Ishikawa (cell line): ENCODE results near the gene DNAJC17.

Experiments
- CEBPB ChIP-seq: IDR thresholded peaks from 2 replicates; pipeline ENCODE4 v1.6.1; 2012
- CREB1 ChIP-seq: IDR thresholded peaks from 2 replicates; pipeline ENCODE4 v1.6.1; 2012; ENCODE audit warnings: low read depth
- EGR1 ChIP-seq: IDR thresholded peaks from 2 replicates; pipeline ENCODE4 v1.6.1; 2012
- EP300 ChIP-seq: IDR thresholded peaks from 2 replicates; pipeline ENCODE4 v1.6.1; 2012; ENCODE audit warnings: borderline replicate concordance
- FOXM1 ChIP-seq: IDR thresholded peaks from 2 replicates; pipeline ENCODE4 v1.6.1; 2012; ENCODE audit warnings: low read depth, borderline replicate concordance
- MAX ChIP-seq: IDR thresholded peaks from 2 replicates; pipeline ENCODE4 v1.6.1; 2012
- NFIC ChIP-seq: IDR thresholded peaks from 2 replicates; pipeline ENCODE4 v1.6.1; 2012
- RAD21 ChIP-seq: IDR thresholded peaks from 2 replicates; pipeline ENCODE4 v1.6.1; 2012; ENCODE audit warnings: low read depth
- REST ChIP-seq: IDR thresholded peaks from 2 replicates; pipeline ENCODE4 v1.6.1; 2012; ENCODE audit warnings: low read depth, mild to moderate bottlenecking
- TAF1 ChIP-seq: IDR thresholded peaks from 2 replicates; pipeline ENCODE4 v1.6.1; 2012; ENCODE audit warnings: low read depth, mild to moderate bottlenecking
- TCF12 ChIP-seq: IDR thresholded peaks from 2 replicates; pipeline ENCODE4 v1.6.1; 2012; ENCODE audit warnings: low read depth
- TEAD4 ChIP-seq: IDR thresholded peaks from 2 replicates; pipeline ENCODE4 v1.6.1; 2012
- YY1 ChIP-seq: IDR thresholded peaks from 2 replicates; pipeline ENCODE4 v1.6.1; 2012; ENCODE audit warnings: low read depth
- TF ChIP-seq, protein P1 (sequence below): IDR thresholded peaks from 2 replicates; pipeline ENCODE4 v1.6.1; 2012

DNA sequence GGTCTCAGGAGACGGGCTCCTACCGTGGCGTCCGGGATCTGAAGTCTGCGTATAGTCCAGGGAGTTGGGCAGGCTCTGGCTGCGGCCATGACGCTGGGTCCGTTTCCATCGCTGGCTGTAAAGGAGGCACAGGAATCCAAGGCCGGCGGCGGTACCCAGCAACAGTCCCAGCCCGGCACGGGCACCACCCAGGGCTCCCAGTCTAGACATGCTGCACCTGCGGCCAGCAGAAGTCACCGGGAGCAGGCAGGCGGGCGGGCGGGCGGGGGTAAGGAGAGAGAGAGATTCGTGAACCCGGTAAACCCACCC lies 52.7 kb downstream of the DNAJC17 start:
- TF ChIP-seq CREB1 = no peak
- TF ChIP-seq REST = no peak
- no peak for TF ChIP-seq CEBPB
- no peak for TF ChIP-seq RAD21
- TF ChIP-seq TAF1 = no peak
- no peak for TF ChIP-seq TCF12
- TF ChIP-seq, protein P1, sequence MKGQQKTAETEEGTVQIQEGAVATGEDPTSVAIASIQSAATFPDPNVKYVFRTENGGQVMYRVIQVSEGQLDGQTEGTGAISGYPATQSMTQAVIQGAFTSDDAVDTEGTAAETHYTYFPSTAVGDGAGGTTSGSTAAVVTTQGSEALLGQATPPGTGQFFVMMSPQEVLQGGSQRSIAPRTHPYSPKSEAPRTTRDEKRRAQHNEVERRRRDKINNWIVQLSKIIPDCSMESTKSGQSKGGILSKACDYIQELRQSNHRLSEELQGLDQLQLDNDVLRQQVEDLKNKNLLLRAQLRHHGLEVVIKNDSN = no peak
- no peak for TF ChIP-seq EP300
- no peak for TF ChIP-seq FOXM1
- no peak for TF ChIP-seq TEAD4
- TF ChIP-seq EGR1 = no peak
- TF ChIP-seq MAX = no peak
- TF ChIP-seq YY1 = no peak; the same call in 1 of the 2 replicates
- no peak for TF ChIP-seq NFIC
